Measurements from ENCODE around the gene NPAS3.

NPAS3 gene

GRCh38 chr14:33271891-33272290, 333.2 kb downstream of the NPAS3 start:
- DNase-seq: no peak

GRCh38 chr14:33273978-33274377, 335.3 kb downstream of the NPAS3 start:
- DNase-seq: no peak

DNA sequence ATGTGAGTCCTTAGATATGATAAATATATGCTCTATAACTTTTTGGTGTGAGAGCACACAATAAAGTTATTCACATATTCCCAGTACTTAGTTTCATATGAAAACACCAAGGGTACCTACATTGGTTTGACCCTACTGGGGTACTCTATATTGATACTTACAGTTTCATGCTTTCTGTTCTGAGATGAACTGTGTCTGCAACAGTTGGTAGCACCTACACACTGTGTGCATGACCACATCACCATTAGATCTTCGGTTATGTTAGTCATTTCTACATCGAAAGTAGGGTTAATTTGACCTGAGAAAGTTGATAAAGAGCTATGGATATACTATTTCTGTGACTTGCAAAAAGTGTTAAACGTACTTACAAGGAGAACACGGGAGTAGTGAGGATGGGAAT, 337.2 kb downstream of the NPAS3 start:
- DNase-seq: no peak

- no peak for DNase-seq
Observed at GRCh38 chr14:33279865-33280264, 341.2 kb downstream of the NPAS3 start.

- no peak for DNase-seq
Observed at GRCh38 chr14:33280646-33281045, 342.0 kb downstream of the NPAS3 start.

DNA sequence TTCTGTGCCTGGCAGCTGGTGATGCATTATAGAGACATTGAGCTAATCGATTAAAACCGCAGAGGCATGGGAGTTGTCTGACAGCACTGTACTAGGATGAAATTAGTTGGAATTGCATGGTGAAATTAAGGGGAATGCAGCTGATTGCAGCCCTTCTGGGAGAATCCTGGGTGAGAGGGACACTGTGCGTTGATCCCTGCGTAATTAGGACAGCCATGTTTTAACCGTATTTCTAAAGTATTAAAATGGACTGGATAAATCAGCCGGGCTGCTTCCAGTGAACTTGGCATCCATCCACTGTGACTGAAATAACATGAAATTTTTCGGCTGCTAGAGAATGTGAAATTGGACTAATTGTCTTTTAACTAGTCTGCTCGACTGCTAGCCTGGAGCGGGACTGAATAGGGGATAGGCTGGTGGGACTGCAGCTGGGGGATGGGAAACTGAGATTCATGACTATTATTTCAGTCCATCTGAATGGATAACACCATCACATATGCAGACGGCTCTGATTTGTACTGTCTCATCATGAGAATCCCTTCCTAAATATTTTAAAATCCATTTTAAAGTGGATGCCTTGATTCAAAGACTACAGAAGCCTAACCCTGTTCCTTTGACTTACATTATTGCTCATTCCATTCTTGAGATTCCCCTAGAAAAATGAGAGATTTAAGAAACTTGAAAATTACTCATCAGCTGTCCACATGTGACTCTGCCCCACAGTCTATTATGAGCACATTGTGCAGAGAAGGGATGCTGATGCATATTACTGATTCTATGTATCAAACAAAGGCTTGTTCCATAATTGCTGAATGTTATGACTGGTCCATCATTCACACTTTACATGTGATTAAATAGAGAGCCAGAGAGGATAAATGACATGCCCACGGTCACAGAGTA, 343.9 kb downstream of the NPAS3 start:
- DNase-seq: no peak

- no peak for DNase-seq
Observed at GRCh38 chr14:33285902-33286700, 347.4 kb downstream of the NPAS3 start.

GRCh38 chr14:33287189-33287588, 348.5 kb downstream of the NPAS3 start:
- no peak for DNase-seq

GRCh38 chr14:33290641-33291040, 352.0 kb downstream of the NPAS3 start:
- no peak for DNase-seq

DNA sequence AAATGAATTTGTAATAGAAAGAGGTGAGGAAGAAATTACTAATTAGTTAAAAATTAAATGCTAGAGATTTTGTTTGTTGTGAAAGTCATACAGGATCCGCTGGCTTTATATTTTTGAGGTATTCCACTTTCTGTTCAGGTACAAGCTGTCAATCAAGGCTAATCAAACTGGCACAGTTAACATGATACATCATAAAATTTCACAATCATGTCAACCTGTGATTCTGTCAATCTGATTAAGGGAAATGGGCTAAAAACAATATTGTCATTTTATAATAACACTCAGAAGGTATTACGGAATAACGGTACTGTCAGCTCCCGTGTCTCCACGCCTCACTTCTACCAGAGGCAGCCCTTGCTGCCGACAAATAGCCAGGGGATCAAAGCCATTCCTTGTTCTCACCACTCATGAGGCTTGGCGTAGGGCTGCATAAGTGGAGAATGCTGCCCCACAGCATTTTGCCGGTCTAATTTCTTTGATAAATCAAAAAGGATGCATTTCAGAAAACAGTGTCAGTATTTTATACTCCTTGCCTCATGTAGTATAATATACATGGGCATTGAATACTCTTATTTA, 352.9 kb downstream of the NPAS3 start:
- no peak for DNase-seq

GRCh38 chr14:33294419-33294818, 355.7 kb downstream of the NPAS3 start:
- no peak for DNase-seq

GRCh38 chr14:33297565-33297964, 358.9 kb downstream of the NPAS3 start:
- DNase-seq: no peak

DNA sequence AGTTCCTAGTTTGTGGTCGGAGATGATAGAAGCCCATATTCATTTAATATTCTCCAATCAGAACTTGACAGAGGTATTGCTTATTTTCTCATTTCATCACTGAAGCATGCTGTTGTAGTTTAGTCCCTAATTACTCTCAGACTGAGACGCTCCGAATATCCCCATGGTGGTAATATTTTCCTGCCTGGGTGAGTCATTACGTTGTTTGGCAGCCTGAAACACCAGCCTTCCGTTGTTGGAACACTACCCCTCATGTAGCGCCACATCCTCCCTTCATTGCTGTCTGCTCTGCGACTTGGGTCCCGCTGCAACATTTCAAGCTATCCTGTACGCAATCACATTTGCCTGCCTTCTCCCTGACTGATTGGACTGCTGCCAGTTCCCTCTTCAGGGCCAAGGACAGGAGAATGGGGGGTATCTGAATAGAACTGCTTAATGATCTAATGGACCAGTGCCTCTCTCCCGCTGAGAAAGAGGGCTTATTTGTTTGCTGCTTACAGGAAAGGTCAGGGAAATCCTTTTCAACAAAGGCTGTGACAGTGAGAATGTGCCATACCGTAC, 369.1 kb downstream of the NPAS3 start:
- DNase-seq: peak; percentile 97

- no peak for DNase-seq
Observed at GRCh38 chr14:33309106-33309505, 370.4 kb downstream of the NPAS3 start.

GRCh38 chr14:33315217-33315616, 376.5 kb downstream of the NPAS3 start:
- no peak for DNase-seq

- no peak for DNase-seq
Observed at GRCh38 chr14:33315721-33316120, 377.0 kb downstream of the NPAS3 start.

- DNase-seq: peak; percentile 6
Observed at GRCh38 chr14:33317675-33318074, 379.0 kb downstream of the NPAS3 start.

DNA sequence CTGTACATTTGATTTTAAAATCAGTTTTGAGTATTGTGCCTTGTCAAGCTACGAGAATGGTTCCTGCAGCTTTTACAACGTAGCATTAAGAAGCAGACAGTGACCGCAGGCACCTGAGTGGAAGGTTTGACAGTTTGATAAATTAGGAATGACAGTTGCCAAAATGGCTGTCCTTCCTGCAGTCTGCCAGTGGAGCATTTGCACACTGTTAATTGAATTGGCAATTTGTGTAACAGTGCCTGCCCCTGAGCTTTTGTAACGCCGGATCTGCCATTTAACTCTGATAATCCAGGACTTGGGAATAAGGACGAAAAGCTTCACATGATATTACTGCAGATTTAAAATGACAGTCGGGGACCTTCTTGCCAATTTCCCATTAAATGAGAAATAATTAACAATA, 385.3 kb downstream of the NPAS3 start:
- DNase-seq: no peak

GRCh38 chr14:33331176-33331949, 392.7 kb downstream of the NPAS3 start:
- DNase-seq: no peak

- DNase-seq: no peak
Observed at GRCh38 chr14:33332497-33332896, 393.8 kb downstream of the NPAS3 start.

DNA sequence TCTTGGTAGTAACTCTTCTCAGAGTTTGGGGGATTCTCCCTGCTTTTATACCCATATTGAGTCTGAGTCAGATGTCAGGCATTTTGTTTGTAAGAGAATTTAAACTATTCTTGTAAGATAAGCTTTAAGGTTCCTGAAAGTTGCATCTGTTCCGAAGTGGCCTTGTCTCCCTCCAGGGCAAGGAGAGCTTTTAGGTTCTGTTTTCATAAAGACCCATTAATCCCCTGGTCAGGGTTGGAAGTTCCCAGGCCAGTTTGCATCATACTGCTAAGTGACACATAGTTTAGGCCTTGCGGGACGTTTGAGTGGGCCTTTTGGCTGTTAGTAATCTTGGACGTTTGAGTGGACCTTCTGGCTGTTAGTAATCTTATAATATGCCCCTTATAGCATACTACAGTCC, 396.7 kb downstream of the NPAS3 start:
- no peak for DNase-seq

- DNase-seq: no peak
Observed at GRCh38 chr14:33342299-33342974, 403.8 kb downstream of the NPAS3 start.
